HFFc6 (cell line): ENCODE data around the gene VIP. TPM values are rescaled to one million over a fixed set of nuclear protein-coding genes. Genes with fewer than 3 reads are reported as not detected.

Source experiments
- DNase-seq: peaks from one replicate; pipeline ENCODE4 v3.0.0-alpha.2; 2018
- H3K27ac Mint-ChIP-seq: 2 replicates; pipeline ENCODE4 v1.8.0; 2020; ENCODE audit warnings: mild to moderate bottlenecking, mixed read lengths
- H3K27me3 Mint-ChIP-seq: 2 replicates; pipeline ENCODE4 v1.8.0; 2021; ENCODE audit warnings: mild to moderate bottlenecking, moderate library complexity, mixed read lengths; ENCODE audit not compliant: insufficient read depth
- H3K36me3 Mint-ChIP-seq: 2 replicates; pipeline ENCODE4 v1.8.0; 2021; ENCODE audit warnings: low read depth, mixed read lengths
- H3K4me1 Mint-ChIP-seq: 2 replicates; pipeline ENCODE4 v1.8.0; 2020; ENCODE audit warnings: low read depth, mixed read lengths
- H3K4me3 Mint-ChIP-seq: 2 replicates; pipeline ENCODE4 v1.8.0; 2020; ENCODE audit warnings: mild to moderate bottlenecking, moderate library complexity, mixed read lengths
- H3K9me3 Mint-ChIP-seq: 2 replicates; pipeline ENCODE4 v1.8.0; 2020; ENCODE audit warnings: mild to moderate bottlenecking, mixed read lengths
- total RNA-seq, 6 experiments: library from RNA; stranded (reverse); fragmentation: NEBNext Ultra II Directional; extraction: Animal tissue kit (Norgen Biotek cat#: 25700); gene quantifications; 2 replicates in 1 of 6; 3 replicates in 5 of 6; pipeline ENCODE4 v1.2.3, GENCODE V29; 2021
- TF ChIP-seq, protein P1 (sequence below): fragments of 200-600 bp; sonication (generic); IDR thresholded peaks from 2 replicates; pipeline ENCODE4 v1.5.0; 2021; ENCODE audit warnings: antibody characterized with exemption, mild to moderate bottlenecking

The VIP gene
- total RNA-seq, 6 experiments from 2014 or later, result not detected

DNA sequence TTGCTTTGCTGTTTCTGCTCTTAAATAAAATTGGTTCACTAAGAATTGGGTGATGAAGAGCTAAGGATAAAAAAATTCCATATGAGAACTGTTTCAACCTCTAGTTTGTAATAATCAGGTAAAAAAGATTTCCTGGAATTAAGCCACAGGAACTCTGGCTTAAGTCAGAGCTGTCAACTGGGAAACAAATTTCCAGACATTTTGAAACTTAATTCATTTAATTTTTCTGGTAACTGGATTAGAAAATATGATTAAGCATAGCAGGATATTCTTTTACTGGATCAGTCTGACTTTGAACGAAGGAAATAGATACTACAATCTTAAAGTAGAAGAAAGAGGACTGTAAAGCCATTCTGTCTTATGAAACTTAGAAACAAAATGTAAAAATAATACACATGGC, 1.3 kb upstream of the VIP start:
- TF ChIP-seq, protein P1, sequence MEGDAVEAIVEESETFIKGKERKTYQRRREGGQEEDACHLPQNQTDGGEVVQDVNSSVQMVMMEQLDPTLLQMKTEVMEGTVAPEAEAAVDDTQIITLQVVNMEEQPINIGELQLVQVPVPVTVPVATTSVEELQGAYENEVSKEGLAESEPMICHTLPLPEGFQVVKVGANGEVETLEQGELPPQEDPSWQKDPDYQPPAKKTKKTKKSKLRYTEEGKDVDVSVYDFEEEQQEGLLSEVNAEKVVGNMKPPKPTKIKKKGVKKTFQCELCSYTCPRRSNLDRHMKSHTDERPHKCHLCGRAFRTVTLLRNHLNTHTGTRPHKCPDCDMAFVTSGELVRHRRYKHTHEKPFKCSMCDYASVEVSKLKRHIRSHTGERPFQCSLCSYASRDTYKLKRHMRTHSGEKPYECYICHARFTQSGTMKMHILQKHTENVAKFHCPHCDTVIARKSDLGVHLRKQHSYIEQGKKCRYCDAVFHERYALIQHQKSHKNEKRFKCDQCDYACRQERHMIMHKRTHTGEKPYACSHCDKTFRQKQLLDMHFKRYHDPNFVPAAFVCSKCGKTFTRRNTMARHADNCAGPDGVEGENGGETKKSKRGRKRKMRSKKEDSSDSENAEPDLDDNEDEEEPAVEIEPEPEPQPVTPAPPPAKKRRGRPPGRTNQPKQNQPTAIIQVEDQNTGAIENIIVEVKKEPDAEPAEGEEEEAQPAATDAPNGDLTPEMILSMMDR, result no peak
- no peak overlapping the region for H3K27ac Mint-ChIP-seq
- H3K9me3 Mint-ChIP-seq, result no peaks in the 10 kb centered on the region
- H3K4me1 Mint-ChIP-seq, result peaks cover 14% of the 10 kb centered on the region
- DNase-seq, result no peak
- no peak overlapping the region for H3K4me3 Mint-ChIP-seq
- H3K36me3 Mint-ChIP-seq, result no peaks in the 10 kb centered on the region
- no peaks in the 10 kb centered on the region; the same call in 1 of the 2 replicates for H3K27me3 Mint-ChIP-seq

DNA sequence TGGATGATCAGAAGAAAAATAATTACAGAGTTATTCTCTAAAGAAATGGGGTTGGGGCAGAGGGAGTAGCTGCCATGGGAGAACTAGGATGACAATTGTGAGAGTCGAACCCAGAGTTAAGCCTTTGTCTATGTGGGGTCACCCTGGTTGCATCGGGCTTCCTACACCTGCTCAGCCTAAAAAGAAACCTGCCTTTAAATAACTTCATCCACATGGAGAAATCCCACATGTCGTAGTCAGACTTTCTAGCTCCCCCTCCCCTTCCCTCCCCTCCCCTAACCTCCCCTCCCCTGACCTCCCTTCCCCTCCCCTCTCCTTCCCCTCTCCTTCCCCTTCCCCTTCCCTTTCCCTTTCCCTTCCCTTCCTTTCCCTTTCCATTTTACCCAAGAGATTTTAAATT, 14.7 kb downstream of the VIP start:
- Mint-ChIP-seq H3K27me3 (peaks cover 5% of the 10 kb centered on the region; the same call in 1 of the 2 replicates), H3K36me3 (no peaks in the 10 kb centered on the region), H3K27ac (no peak overlapping the region), H3K9me3 (no peaks in the 10 kb centered on the region), H3K4me1 (no peaks in the 10 kb centered on the region), H3K4me3 (no peak overlapping the region)
- TF ChIP-seq, protein P1, result no peak
- DNase-seq, result no peak

DNA sequence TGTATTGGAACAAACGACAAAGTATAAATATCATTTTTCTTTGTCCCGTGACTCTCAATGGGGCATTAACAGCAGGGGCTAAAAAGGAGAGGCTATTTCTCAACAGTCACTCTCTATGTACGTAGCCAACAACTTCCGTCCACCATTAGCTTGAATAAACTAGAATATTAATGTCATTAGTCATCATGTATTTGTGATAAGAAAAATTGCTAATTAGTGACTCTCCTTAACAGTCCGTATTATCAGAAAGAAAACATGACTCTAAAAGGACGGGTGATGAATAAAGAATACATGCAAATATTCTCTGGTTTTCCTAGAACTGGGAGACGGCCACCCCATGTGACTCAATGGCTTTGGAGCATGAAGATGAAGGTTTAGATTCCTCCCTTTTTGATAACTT, 18.6 kb downstream of the VIP start:
- TF ChIP-seq, protein P1, result no peak
- H3K27me3 Mint-ChIP-seq, result peaks cover 5% of the 10 kb centered on the region; the same call in 1 of the 2 replicates
- no peaks in the 10 kb centered on the region for H3K36me3 Mint-ChIP-seq
- H3K27ac Mint-ChIP-seq, result no peak overlapping the region
- no peak for DNase-seq
- no peaks in the 10 kb centered on the region for H3K9me3 Mint-ChIP-seq
- H3K4me1 Mint-ChIP-seq, result no peaks in the 10 kb centered on the region
- H3K4me3 Mint-ChIP-seq, result no peak overlapping the region

DNA sequence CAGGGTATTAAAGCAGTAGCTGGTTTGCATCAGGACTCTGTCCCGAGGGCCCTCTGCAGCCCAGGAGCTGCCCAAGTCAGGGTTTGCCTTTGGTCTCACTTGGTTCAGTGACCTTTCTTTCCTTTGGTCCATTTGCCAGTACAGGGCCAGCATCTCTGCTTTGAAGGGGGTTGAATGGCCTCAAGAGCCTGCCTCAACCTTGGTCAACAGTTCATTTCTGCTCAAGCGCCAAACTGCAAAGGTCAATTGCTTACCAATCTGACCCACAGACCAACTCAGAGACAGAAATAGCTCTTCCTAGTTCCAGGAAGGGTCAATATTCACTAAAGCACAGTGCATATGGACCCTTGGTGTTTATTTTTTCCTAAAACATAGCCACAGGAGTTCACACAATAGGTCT, 19.4 kb downstream of the VIP start:
- no peak for DNase-seq
- Mint-ChIP-seq H3K27ac (no peak overlapping the region), H3K4me3 (no peak overlapping the region), H3K4me1 (no peaks in the 10 kb centered on the region), H3K27me3 (peaks cover 5% of the 10 kb centered on the region; the same call in 1 of the 2 replicates), H3K36me3 (no peaks in the 10 kb centered on the region), H3K9me3 (no peaks in the 10 kb centered on the region)
- TF ChIP-seq, protein P1, result no peak

DNA sequence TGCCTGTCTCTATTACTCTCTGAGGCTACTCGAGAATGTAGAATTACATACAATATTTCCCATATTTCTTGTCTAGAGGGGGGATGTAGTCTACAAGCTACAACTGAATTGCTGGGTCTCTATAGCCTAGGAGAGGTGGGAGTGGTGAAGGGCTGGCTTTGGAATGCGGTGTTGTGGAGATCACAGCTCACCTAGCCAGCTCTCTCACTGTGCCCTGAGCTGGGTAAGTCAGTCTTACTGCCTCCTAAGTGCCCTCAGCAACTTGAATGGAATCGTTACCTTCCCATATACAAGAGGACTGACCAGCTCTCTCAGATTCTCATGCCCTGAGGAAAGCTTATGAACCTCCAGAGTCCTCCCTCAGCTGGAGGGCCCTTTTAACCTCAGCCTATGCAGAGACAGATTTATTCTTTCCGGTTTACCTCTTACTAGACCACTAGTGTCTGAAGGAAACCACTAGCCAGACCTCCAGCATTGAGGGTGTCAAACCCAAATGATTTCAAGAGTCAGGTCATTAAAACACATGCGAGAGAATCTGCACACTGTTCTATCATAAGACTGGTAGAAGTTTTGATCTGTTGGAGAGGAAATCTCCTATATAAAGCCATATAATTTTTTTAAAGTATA, 20.6 kb downstream of the VIP start:
- H3K36me3 Mint-ChIP-seq, result no peaks in the 10 kb centered on the region
- H3K9me3 Mint-ChIP-seq, result no peaks in the 10 kb centered on the region
- H3K27ac Mint-ChIP-seq, result no peak overlapping the region
- no peaks in the 10 kb centered on the region for H3K4me1 Mint-ChIP-seq
- H3K4me3 Mint-ChIP-seq, result no peak overlapping the region
- no peak for DNase-seq
- peaks cover 4% of the 10 kb centered on the region; the same call in 1 of the 2 replicates for H3K27me3 Mint-ChIP-seq
- TF ChIP-seq, protein P1, result no peak
